Measurements from ENCODE around the gene KLHL40. TPM values are rescaled to one million over a fixed set of nuclear protein-coding genes. Genes with fewer than 3 reads are reported as not detected.

The KLHL40 gene
- polyA plus RNA-seq, 1 donor (not counting 4 experiments of a cell fraction or from before 2014, with no cell fraction given) = not detected

DNA sequence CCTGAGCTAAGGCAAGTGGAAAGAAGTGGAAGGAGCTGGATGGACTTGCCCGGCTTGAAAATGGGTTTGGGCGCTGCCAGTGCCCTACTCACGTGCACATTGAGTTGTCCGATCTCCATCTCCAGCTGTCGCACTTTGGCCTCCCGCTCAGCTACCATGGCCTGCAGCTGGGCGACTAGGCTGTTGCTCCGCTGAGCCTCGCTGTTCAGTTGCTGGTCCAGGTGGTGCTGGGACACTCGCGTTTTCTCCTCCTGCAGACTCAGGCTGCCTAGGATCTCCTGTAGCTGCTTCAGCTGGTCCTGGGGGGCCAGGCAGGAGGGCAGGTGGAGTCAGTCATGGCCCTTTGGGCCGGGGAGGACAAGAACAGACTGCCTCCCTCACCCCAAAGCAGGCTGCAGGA is 50.3 kb downstream of the KLHL40 start:
- H2AFZ ChIP-seq (ENCODE audit: control insufficient read depth, low read length) = no peak overlapping the region
- H3K27me3 ChIP-seq (ENCODE audit: control insufficient read depth, extremely low read depth, insufficient read depth, low read length) = peaks cover 4% of the 10 kb centered on the region
- TF ChIP-seq, protein P1, sequence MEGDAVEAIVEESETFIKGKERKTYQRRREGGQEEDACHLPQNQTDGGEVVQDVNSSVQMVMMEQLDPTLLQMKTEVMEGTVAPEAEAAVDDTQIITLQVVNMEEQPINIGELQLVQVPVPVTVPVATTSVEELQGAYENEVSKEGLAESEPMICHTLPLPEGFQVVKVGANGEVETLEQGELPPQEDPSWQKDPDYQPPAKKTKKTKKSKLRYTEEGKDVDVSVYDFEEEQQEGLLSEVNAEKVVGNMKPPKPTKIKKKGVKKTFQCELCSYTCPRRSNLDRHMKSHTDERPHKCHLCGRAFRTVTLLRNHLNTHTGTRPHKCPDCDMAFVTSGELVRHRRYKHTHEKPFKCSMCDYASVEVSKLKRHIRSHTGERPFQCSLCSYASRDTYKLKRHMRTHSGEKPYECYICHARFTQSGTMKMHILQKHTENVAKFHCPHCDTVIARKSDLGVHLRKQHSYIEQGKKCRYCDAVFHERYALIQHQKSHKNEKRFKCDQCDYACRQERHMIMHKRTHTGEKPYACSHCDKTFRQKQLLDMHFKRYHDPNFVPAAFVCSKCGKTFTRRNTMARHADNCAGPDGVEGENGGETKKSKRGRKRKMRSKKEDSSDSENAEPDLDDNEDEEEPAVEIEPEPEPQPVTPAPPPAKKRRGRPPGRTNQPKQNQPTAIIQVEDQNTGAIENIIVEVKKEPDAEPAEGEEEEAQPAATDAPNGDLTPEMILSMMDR (optimal IDR thresholded peaks at IDR 0.05 in 1 of 3, IDR thresholded peaks at IDR 0.05 in 1 of 3, conservative IDR thresholded peaks at IDR 0.05 in 1 of 3; ENCODE audit: extremely low read depth in 1 of 3, insufficient read depth in 2 of 3, low read length in 3 of 3) = no peak
- TF ChIP-seq EZH2 (IDR thresholded peaks at IDR 0.05; ENCODE audit: low read length) = no peak
- H4K20me1 ChIP-seq (ENCODE audit: control insufficient read depth, extremely low read depth, insufficient read depth, low read length) = peaks cover 2% of the 10 kb centered on the region
- H3K9me3 ChIP-seq (ENCODE audit: control insufficient read depth, low read depth, low read length) = no peaks in the 10 kb centered on the region
- no peaks in the 10 kb centered on the region for H3K79me2 ChIP-seq (ENCODE audit: control insufficient read depth, insufficient read depth, low read length)
- DNase-seq (ENCODE audit: low read depth, low spot score) = no peak
- no peak overlapping the region for H3K9ac ChIP-seq (ENCODE audit: control insufficient read depth, extremely low read depth, insufficient read depth, low read length)
- H3K4me1 ChIP-seq (ENCODE audit: control insufficient read depth, extremely low read depth, insufficient read depth, low read length) = no peaks in the 10 kb centered on the region
- H3K27ac ChIP-seq (ENCODE audit: control insufficient read depth, insufficient read depth, low read length) = no peak overlapping the region
- H3K36me3 ChIP-seq (ENCODE audit: control insufficient read depth in 2 of 2, extremely low read depth in 1 of 2, insufficient read depth in 2 of 2, low read length in 2 of 2) = no peaks in the 10 kb centered on the region
- H3K9me1 ChIP-seq (ENCODE audit: control insufficient read depth, extremely low read depth, insufficient read depth, low read length) = no peaks in the 10 kb centered on the region
- no peak overlapping the region for H3K4me3 ChIP-seq (ENCODE audit: control insufficient read depth in 2 of 3, extremely low read depth in 1 of 3, insufficient read depth in 2 of 3, low read depth in 1 of 3, low read length in 3 of 3)
- H3K4me2 ChIP-seq (ENCODE audit: control insufficient read depth, extremely low read depth, insufficient read depth, low read depth, low read length) = no peak overlapping the region
- dilution Hi-C loops (cut with MboI; ENCODE audit: extremely low pct_ligation_motif_present, low sequenced_read_pairs) = no loop called here
- no peak for FAIRE-seq

DNA sequence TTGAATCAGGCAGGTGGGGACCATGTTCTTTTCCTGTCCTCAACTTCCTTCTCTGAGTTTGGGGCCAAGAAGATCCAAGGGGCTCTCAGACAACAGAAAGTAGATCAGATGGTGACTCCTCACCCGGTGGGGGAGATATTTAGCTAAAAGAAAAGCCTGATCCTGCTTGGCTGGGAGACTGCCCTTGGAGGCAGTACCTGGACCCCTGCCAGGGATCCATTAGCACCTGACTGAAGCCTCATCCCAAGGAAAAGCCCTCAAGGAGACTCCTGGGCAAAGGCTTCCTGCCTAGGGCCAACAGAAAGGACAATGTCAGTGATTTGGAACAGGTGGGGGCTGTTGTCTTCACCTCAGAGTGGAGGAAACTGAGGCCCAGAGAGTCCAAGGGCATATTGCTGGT is 50.7 kb downstream of the KLHL40 start:
- Histone ChIP-seq H3K9me1 (ENCODE audit: control insufficient read depth, extremely low read depth, insufficient read depth, low read length) (no peaks in the 10 kb centered on the region), H3K27me3 (ENCODE audit: control insufficient read depth, extremely low read depth, insufficient read depth, low read length) (peaks cover 4% of the 10 kb centered on the region), H3K79me2 (ENCODE audit: control insufficient read depth, insufficient read depth, low read length) (no peaks in the 10 kb centered on the region), H3K4me2 (ENCODE audit: control insufficient read depth, extremely low read depth, insufficient read depth, low read depth, low read length) (no peak overlapping the region), H3K9ac (ENCODE audit: control insufficient read depth, extremely low read depth, insufficient read depth, low read length) (no peak overlapping the region), H3K9me3 (ENCODE audit: control insufficient read depth, low read depth, low read length) (no peaks in the 10 kb centered on the region), H3K27ac (ENCODE audit: control insufficient read depth, insufficient read depth, low read length) (no peak overlapping the region), H3K36me3 (ENCODE audit: control insufficient read depth in 2 of 2, extremely low read depth in 1 of 2, insufficient read depth in 2 of 2, low read length in 2 of 2) (no peaks in the 10 kb centered on the region), H4K20me1 (ENCODE audit: control insufficient read depth, extremely low read depth, insufficient read depth, low read length) (peaks cover 2% of the 10 kb centered on the region), H2AFZ (ENCODE audit: control insufficient read depth, low read length) (no peak overlapping the region), H3K4me3 (ENCODE audit: control insufficient read depth in 2 of 3, extremely low read depth in 1 of 3, insufficient read depth in 2 of 3, low read depth in 1 of 3, low read length in 3 of 3) (no peak overlapping the region), H3K4me1 (ENCODE audit: control insufficient read depth, extremely low read depth, insufficient read depth, low read length) (no peaks in the 10 kb centered on the region)
- DNase-seq (ENCODE audit: low read depth, low spot score) (no peak), FAIRE-seq (no peak)
- TF ChIP-seq EZH2 (IDR thresholded peaks at IDR 0.05; ENCODE audit: low read length) = no peak
- TF ChIP-seq, protein P1 (optimal IDR thresholded peaks at IDR 0.05 in 1 of 3, IDR thresholded peaks at IDR 0.05 in 1 of 3, conservative IDR thresholded peaks at IDR 0.05 in 1 of 3; ENCODE audit: extremely low read depth in 1 of 3, insufficient read depth in 2 of 3, low read length in 3 of 3) = no peak
- dilution Hi-C loops (cut with MboI; ENCODE audit: extremely low pct_ligation_motif_present, low sequenced_read_pairs) = no loop called here
